ENCODE measurements around the gene HNRNPF.

- TF ChIP-seq CTCF (IDR thresholded peaks at IDR 0.05) (no peak), POLR2A (IDR thresholded peaks at IDR 0.05) (no peak)
These were observed 34.8 kb downstream of the HNRNPF start for GRCh38 chr10:43374194-43374593.
